BJ (cell line): ENCODE data around the gene ARID5A. TPM values are rescaled to one million over a fixed set of nuclear protein-coding genes. Genes with fewer than 3 reads are reported as not detected.

Experiments
- CTCF ChIA-PET: fragments of 350-600 bp; formaldehyde crosslinking; extraction: SDS; loops from one replicate; lab custom pipeline; 2021; ENCODE audit warnings: antibody characterized with exemption, inconsistent platforms; lab: Yijun Ruan, JAX
- POLR2A ChIA-PET: fragments of 300-600 bp; sonication (Branson Sonifier 250); formaldehyde crosslinking; extraction: SDS; loops from one replicate; lab custom pipeline; 2021; ENCODE audit warnings: antibody characterized with exemption; lab: Charles Lee
- DNase-seq: peaks from one replicate; pipeline ENCODE4 v3.0.0-alpha.2; 2011; ENCODE audit warnings: low read depth
- H3K27me3 ChIP-seq: 2 replicates; pipeline ENCODE4 v1.6.0; 2011; ENCODE audit warnings: low read length; ENCODE audit not compliant: control insufficient read depth, insufficient read depth
- H3K36me3 ChIP-seq: 2 replicates; pipeline ENCODE4 v1.5.1; 2011; ENCODE audit warnings: low read length; ENCODE audit not compliant: control insufficient read depth, insufficient read depth
- H3K4me3 ChIP-seq: 2 replicates; pipeline ENCODE4 v1.5.1; 2011; ENCODE audit warnings: low read depth, mild to moderate bottlenecking, control low read depth, low read length
- CTCF ChIP-seq: IDR thresholded peaks from 2 replicates; pipeline ENCODE4 v1.5.1; 2011; ENCODE audit warnings: low read depth, mild to moderate bottlenecking, control low read depth, inconsistent platforms, low read length, moderate library complexity; ENCODE audit not compliant: insufficient read depth
- polyA plus RNA-seq: library from polyadenylated mRNA; depleted of rRNA; stranded (reverse); fragments of >200 nt; gene quantifications from 2 replicates; pipeline ENCODE4 v1.2.3, GENCODE V29; 2011

ARID5A gene
- polyA plus RNA-seq, 1 experiment = 19.1 TPM

GRCh38 chr2:96500385-96501066 is 36.0 kb upstream of the ARID5A start:
- ChIA-PET POLR2A (no interaction called here), CTCF (no interaction called here)
- Histone ChIP-seq H3K4me3 (no peak overlapping the region), H3K36me3 (no peaks in the 10 kb centered on the region), H3K27me3 (peaks cover 29% of the 10 kb centered on the region)
- no peak for DNase-seq
- TF ChIP-seq CTCF = no peak

DNA sequence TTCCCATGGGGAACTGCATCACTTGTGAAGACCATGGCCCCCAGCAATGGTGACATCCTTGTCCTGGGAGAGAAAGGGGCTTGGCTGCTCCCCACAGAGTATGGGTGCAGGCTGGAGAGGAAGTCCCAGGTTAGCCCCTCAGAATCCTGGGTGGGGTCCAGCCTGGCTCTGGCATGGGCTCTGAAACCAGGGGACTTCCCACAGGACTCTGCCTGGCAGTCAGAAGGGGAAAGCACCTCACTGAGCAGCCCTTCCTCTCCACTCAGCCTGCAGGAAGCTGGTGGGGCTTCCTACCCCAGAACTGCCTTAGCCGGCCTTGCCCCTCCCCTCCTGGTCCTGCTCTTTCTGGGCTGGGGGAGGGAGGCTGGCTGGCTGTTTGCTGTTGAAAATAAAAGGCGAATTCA is 35.1 kb upstream of the ARID5A start:
- POLR2A ChIA-PET = no interaction called here
- Histone ChIP-seq H3K4me3 (no peak overlapping the region), H3K36me3 (no peaks in the 10 kb centered on the region), H3K27me3 (peaks cover 24% of the 10 kb centered on the region)
- no peak for TF ChIP-seq CTCF
- no peak for DNase-seq
- CTCF ChIA-PET = no interaction called here

GRCh38 chr2:96501886-96502810 is 34.4 kb upstream of the ARID5A start:
- no peak for DNase-seq
- H3K27me3 ChIP-seq = peaks cover 19% of the 10 kb centered on the region
- ChIA-PET POLR2A (no interaction called here), CTCF (no interaction called here)
- no peak for TF ChIP-seq CTCF
- no peaks in the 10 kb centered on the region for H3K36me3 ChIP-seq
- no peak overlapping the region for H3K4me3 ChIP-seq

GRCh38 chr2:96502891-96503636 is 33.5 kb upstream of the ARID5A start:
- Histone ChIP-seq H3K4me3 (no peak overlapping the region), H3K36me3 (no peaks in the 10 kb centered on the region), H3K27me3 (peaks cover 19% of the 10 kb centered on the region)
- CTCF ChIA-PET = interaction anchor here (1.0 to 1.6 kb wide), 3 partner anchors 10 to 510 kb away, joined by 3 to 4 read pairs (median 3); no protein-coding TSS in a partner anchor
- no peak for TF ChIP-seq CTCF
- DNase-seq = no peak
- POLR2A ChIA-PET = no interaction called here
